ENCODE data around the gene CD84. TPM values are rescaled to one million over a fixed set of nuclear protein-coding genes. Genes with fewer than 3 reads are reported as not detected.

The CD84 gene
- total RNA-seq, 1 experiment from 2014 or later: not detected

- intact Hi-C loops (cut with micrococcal nuclease): loop anchor here (1.0 to 2.0 kb wide), 3 partner anchors 62 to 179 kb away; no protein-coding TSS in a partner anchor
- H3K36me3 ChIP-seq (ENCODE audit: low read depth, low read length): no peaks in the 10 kb centered on the region
- no peak overlapping the region for H3K4me3 ChIP-seq (ENCODE audit: low read length)
- no peaks in the 10 kb centered on the region for H3F3A ChIP-seq (ENCODE audit: low read length, unreplicated experiment)
- no peak overlapping the region for H2AFZ ChIP-seq (ENCODE audit: low read length)
- DNase-seq: peak; percentile 88
- no peaks in the 10 kb centered on the region for H3K9me3 ChIP-seq (ENCODE audit: low read length)
- peaks cover 45% of the 10 kb centered on the region for H3K27me3 ChIP-seq (ENCODE audit: low read length)
- H3K4me1 ChIP-seq (ENCODE audit: insufficient read depth, low read length): no peaks in the 10 kb centered on the region
- ChIA-PET POLR2A (ENCODE audit: unreplicated experiment) (no interaction called here), CTCF (interaction anchor here (0.6 kb wide), 1 partner anchor 1076 kb away, joined by 3 read pairs; no protein-coding TSS in a partner anchor)
- H3K9ac ChIP-seq (ENCODE audit: low read length): no peak overlapping the region
- H3K9me2 ChIP-seq (replicated peaks; ENCODE audit: low read length): no peaks in the 10 kb centered on the region
- H3K4me2 ChIP-seq (ENCODE audit: low read length): no peak overlapping the region
- peak; percentile 97 for ATAC-seq
- H4K20me1 ChIP-seq (ENCODE audit: low read length): no peaks in the 10 kb centered on the region
- no TSS peak for BruUV-seq (replicated peaks)
- no peak for TF ChIP-seq EZH2 (IDR thresholded peaks at IDR 0.05; ENCODE audit: low read length, unreplicated experiment)
- peak; percentile 95 for TF ChIP-seq CTCF (conservative IDR thresholded peaks at IDR 0.05; ENCODE audit: low read depth, low read length)
- no peaks in the 10 kb centered on the region for H3K79me2 ChIP-seq (ENCODE audit: low read length)
- H3K27ac ChIP-seq (ENCODE audit: low read length): no peak overlapping the region
Observed at GRCh38 chr1:160607011-160607671, 27.8 kb upstream of the CD84 start.

DNA sequence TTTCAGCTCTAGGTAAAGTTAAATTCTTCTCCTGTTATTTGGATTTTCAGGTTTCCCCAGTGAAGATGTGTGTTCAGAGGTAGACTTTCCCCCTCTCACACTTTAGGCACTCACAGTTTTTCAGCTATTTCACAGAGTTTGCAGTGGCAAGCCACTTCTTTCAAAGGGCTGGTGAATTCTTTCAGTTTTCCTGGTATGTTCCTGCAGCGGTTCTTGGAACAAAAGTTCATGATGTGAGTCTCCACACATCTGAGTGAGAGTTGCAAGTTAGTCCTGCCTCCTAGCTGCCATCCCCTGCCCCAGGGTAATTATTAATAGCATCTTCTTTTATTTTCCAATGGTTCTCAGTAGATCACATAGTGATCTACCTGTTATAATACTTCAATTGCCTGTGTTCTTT lies 27.3 kb upstream of the CD84 start:
- ATAC-seq (no peak), DNase-seq (no peak)
- no peaks in the 10 kb centered on the region for H4K20me1 ChIP-seq (ENCODE audit: low read length)
- H3K27ac ChIP-seq (ENCODE audit: low read length): no peak overlapping the region
- TF ChIP-seq EZH2 (IDR thresholded peaks at IDR 0.05; ENCODE audit: low read length, unreplicated experiment): no peak
- no peak for TF ChIP-seq CTCF (conservative IDR thresholded peaks at IDR 0.05; ENCODE audit: low read depth, low read length)
- H3K4me3 ChIP-seq (ENCODE audit: low read length): no peak overlapping the region
- H3K9me3 ChIP-seq (ENCODE audit: low read length): no peaks in the 10 kb centered on the region
- POLR2A ChIA-PET (ENCODE audit: unreplicated experiment): no interaction called here
- BruUV-seq (replicated peaks): no TSS peak
- no peaks in the 10 kb centered on the region for H3K4me1 ChIP-seq (ENCODE audit: insufficient read depth, low read length)
- intact Hi-C loops (cut with micrococcal nuclease): loop anchor here (1.0 to 2.0 kb wide), 3 partner anchors 62 to 178 kb away; no protein-coding TSS in a partner anchor
- H3K79me2 ChIP-seq (ENCODE audit: low read length): no peaks in the 10 kb centered on the region
- no peaks in the 10 kb centered on the region for H3K36me3 ChIP-seq (ENCODE audit: low read depth, low read length)
- no peak overlapping the region for H2AFZ ChIP-seq (ENCODE audit: low read length)
- no peaks in the 10 kb centered on the region for H3F3A ChIP-seq (ENCODE audit: low read length, unreplicated experiment)
- no peak overlapping the region for H3K4me2 ChIP-seq (ENCODE audit: low read length)
- CTCF ChIA-PET: interaction anchor here (0.6 kb wide), 1 partner anchor 1077 kb away, joined by 3 read pairs; no protein-coding TSS in a partner anchor
- no peak overlapping the region for H3K9ac ChIP-seq (ENCODE audit: low read length)
- no peaks in the 10 kb centered on the region for H3K9me2 ChIP-seq (replicated peaks; ENCODE audit: low read length)
- peaks cover 41% of the 10 kb centered on the region for H3K27me3 ChIP-seq (ENCODE audit: low read length)

DNA sequence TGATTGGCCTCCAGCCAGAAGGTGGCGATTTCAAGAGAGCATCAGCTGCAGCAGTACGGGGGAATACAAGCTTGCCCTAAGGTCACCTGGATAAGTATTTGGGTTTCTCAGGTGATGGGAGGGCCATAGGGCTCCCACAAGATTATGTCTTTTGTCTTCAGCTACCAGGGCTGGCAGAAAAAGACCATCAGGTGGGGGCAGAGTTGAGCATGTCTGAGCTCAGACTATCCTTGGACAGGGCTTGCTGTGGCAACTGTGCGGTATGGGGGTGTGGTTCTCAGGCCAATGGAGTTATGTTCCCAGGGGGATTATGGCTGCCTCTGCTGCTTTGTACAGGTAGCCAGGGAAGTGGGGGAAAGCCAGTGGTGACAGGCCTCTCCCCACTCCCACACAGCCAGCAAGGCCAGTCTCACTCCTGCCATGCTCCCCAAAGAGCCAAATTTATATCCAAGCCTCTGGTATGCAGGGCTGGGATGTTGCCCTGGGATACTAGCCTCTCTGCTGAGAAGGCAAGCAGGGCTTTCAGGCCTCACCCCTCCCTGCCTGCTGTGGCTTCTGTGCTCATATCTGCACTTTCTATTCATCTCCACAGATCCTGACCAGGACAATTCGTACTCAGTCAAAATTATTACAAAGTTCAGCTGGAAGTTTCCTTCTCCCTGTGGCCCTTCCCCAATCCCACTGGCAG lies 26.6 kb upstream of the CD84 start:
- no peak for TF ChIP-seq EZH2 (IDR thresholded peaks at IDR 0.05; ENCODE audit: low read length, unreplicated experiment)
- TF ChIP-seq EZH2phosphoT487 (IDR thresholded peaks at IDR 0.05; ENCODE audit: borderline replicate concordance, low read length): no peak
- TF ChIP-seq CTCF (conservative IDR thresholded peaks at IDR 0.05; ENCODE audit: low read depth, low read length): no peak
- Histone ChIP-seq H3K27me3 (ENCODE audit: low read length) (peaks cover 34% of the 10 kb centered on the region), H3K4me2 (ENCODE audit: low read length) (no peak overlapping the region), H3K4me3 (ENCODE audit: low read length) (no peak overlapping the region), H3K9me3 (ENCODE audit: low read length) (no peaks in the 10 kb centered on the region), H3K4me1 (ENCODE audit: insufficient read depth, low read length) (no peaks in the 10 kb centered on the region), H3K9ac (ENCODE audit: low read length) (no peak overlapping the region), H3K79me2 (ENCODE audit: low read length) (no peaks in the 10 kb centered on the region), H2AFZ (ENCODE audit: low read length) (no peak overlapping the region), H4K20me1 (ENCODE audit: low read length) (no peaks in the 10 kb centered on the region), H3K36me3 (ENCODE audit: low read depth, low read length) (no peaks in the 10 kb centered on the region), H3K9me2 (replicated peaks; ENCODE audit: low read length) (no peaks in the 10 kb centered on the region), H3F3A (ENCODE audit: low read length, unreplicated experiment) (no peaks in the 10 kb centered on the region), H3K27ac (ENCODE audit: low read length) (no peak overlapping the region)
- DNase-seq: no peak
- POLR2A ChIA-PET (ENCODE audit: unreplicated experiment): no interaction called here
- intact Hi-C loops (cut with micrococcal nuclease): loop anchor here (2.0 kb wide), 2 partner anchors 61 to 111 kb away; no protein-coding TSS in a partner anchor
- BruUV-seq (replicated peaks): no TSS peak
- no peak for ATAC-seq
- CTCF ChIA-PET: no interaction called here

Data from PC-3 (cell line).